SK-N-SH (cell line): Measurements from ENCODE around the gene RFX2.

Experiments used
- TAF1 ChIP-seq: IDR thresholded peaks from 2 replicates; pipeline ENCODE4 v1.6.1; 2012; ENCODE audit warnings: low read depth, mild to moderate bottlenecking, low read length, moderate library complexity, borderline replicate concordance
- YY1 ChIP-seq: IDR thresholded peaks from 2 replicates; pipeline ENCODE4 v1.4.0; 2012; ENCODE audit warnings: low read depth, mild to moderate bottlenecking

GRCh38 chr19:5999693-6000092 lies 110.6 kb downstream of the RFX2 start:
- TF ChIP-seq YY1 (no peak), TAF1 (no peak)
